GM12874 (cell line): ENCODE measurements around the gene ZMYND15.

Experiments used
- TF ChIP-seq, protein P1 (sequence below): IDR thresholded peaks from 2 replicates; pipeline ENCODE4 v1.5.1; 2011; ENCODE audit warnings: low read depth, mild to moderate bottlenecking, control low read depth, low read length, moderate library complexity; ENCODE audit not compliant: insufficient read depth

ZMYND15 gene

DNA sequence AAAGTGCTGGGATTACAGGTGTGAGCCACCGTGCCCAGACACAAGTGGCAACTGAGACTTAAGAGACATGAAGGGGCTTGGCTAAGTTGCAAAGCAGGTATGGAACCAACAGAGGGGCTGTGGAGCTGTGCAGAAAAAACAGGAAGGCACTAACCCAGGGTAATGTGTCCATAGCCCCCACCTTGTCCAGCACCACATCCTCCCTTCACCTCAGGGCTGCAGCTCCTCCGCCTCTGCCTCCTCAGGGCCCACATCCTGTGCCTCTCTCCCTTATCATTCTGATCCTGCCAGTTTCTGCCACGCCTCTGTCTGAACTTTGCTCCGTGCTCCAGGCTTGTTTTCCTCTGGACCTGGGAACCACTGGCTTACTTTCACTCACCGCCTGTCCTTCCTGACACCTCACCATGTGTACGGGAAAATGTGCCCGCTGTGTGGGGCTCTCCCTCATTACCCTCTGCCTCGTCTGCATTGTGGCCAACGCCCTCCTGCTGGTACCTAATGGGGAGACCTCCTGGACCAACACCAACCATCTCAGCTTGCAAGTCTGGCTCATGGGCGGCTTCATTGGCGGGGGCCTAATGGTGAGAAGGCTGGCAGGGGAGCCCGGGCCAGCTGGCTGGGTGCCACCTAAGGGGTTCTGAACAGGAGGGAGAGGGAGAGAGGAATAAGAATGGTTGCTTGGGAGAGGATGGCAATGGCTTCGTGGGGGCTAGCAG, 32.0 kb downstream of the ZMYND15 start, which contains the start of gene TM4SF5:
TSS of gene TM4SF5 (plus strand) at position 368 of the 716 bp plus-strand sequence. CDS start at position 405, 37 bp downstream.
- TF ChIP-seq, protein P1, sequence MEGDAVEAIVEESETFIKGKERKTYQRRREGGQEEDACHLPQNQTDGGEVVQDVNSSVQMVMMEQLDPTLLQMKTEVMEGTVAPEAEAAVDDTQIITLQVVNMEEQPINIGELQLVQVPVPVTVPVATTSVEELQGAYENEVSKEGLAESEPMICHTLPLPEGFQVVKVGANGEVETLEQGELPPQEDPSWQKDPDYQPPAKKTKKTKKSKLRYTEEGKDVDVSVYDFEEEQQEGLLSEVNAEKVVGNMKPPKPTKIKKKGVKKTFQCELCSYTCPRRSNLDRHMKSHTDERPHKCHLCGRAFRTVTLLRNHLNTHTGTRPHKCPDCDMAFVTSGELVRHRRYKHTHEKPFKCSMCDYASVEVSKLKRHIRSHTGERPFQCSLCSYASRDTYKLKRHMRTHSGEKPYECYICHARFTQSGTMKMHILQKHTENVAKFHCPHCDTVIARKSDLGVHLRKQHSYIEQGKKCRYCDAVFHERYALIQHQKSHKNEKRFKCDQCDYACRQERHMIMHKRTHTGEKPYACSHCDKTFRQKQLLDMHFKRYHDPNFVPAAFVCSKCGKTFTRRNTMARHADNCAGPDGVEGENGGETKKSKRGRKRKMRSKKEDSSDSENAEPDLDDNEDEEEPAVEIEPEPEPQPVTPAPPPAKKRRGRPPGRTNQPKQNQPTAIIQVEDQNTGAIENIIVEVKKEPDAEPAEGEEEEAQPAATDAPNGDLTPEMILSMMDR = no peak

DNA sequence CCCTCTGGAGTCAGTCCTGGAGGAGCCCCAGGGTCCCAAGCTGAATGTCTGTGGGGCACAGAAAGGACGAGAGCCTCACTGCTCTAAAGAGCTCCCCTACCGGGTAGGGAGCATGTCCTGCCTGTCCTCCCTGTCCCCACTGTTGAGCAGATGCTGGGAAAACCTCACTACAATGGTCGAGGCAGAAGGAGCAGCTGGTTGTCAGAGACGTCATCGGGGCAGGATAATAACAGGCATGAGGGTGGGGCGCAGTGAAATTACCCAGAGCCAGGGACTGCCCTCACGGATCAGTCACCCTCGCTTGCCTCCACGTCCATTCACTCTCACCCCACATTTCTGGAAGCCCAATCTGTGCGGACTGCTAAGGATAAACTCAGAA, 32.6 kb downstream of the ZMYND15 start:
- TF ChIP-seq, protein P1 = no peak

DNA sequence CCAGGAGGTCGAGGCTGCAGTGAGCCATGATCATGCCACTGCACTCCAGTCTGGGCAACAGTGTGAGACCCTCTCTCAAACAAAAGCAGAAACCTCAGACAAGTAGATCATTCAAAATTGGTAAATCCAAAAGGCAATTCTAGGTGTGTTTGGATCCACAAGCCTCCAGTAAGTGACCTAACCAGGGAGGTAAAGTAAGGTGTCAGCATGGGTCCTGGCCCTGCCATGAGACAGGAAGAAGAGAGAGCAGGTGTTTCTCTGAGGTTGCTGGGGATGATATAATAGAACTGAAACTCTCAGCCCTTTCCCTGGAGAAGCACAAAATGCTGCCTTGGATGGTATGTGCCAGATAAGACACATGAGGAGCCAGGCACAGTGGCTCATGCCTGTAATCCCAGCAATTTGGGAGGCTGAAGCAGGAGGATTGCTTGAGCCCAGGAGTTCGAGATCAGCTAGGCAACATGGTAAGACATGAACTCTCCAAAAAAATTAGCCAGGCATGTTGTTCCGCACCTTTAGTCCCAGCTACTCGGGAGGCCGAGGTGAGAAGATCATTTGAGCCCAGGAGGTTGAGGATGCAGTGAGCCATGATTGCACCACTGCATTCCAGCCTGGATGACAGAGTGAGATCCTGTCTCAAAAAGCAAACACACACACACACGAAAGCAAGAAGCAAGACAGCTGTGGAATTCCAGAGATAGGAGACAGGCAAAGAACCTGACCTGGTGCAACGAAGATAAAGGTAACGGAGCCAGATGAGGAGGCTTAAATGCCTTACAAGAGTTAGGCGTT, 38.5 kb downstream of the ZMYND15 start:
- TF ChIP-seq, protein P1 = no peak

DNA sequence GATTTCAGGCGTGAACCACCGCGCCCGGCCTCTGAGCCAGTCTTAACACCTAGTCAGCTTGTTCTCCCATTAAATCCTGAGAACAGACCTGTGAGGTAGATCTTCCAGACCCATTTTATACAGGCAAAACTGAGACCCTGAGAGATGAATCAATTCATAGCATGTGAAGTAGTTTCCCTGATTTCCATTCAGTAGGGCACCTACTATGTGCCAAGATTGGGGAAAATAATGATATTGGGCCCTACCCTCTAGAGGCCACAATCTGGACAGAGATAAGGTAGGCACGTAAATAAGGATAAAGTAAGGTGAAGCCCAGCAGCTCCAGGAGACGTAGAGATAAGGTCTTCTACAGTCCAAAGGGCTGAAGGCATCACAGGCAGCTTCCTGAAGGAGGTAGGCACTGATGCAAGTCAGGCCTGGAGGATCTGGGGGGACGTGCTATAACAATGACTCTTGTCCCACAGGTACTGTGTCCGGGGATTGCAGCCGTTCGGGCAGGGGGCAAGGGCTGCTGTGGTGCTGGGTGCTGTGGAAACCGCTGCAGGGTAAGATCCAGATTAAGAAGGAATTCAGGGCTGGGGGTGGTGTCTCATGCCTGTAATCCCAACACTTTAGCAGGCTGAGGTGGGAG, 40.8 kb downstream of the ZMYND15 start:
- TF ChIP-seq, protein P1 = no peak

GRCh38 chr17:4782652-4783051, 43.0 kb downstream of the ZMYND15 start:
- TF ChIP-seq, protein P1 = peak; percentile 11; the same call in 1 of the 2 replicates

DNA sequence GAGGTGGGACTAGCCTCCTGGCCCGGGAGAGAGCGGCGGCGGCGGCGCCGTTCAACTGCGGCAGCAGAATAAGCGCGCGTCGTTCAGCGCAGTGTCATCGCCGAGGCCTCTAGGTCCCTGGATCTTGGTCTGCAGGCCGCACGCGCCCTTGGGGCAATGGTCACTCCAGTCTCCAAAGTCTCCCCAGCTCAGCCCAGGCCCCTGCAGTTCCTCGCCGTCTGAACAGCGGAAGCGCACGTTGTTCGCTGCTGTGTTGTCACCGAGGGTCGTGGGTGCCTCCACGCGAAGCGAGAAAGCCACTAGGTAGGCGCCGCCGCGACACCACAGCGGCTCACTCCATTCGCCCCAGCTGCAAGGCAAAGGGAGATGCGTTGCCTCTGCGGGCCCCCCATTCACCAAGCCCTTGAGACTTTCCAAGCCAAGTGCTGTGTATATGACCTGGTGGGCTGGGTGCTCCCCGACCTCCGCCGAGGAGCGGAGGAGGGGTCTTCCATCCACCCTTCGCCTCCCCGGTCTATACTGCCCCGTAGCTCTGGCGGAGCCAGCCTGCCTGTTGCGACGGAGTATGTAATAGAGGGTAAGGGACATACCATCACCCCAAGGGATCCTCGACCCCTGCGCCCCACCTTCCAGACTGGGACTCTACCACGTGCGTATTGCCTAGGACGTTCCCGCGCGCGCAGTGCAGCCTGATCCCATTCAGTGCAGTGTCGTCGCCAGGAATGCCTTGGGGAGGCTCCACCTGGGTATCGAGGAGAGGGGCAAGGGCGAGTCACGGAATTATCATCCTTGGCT, 45.9 kb downstream of the ZMYND15 start:
- TF ChIP-seq, protein P1 = no peak
